ENCODE results near the gene ERCC6. TPM values are rescaled to one million over a fixed set of nuclear protein-coding genes. Genes with fewer than 3 reads are reported as not detected.

ERCC6 gene
- total and polyA plus RNA-seq, 12 donors = 1.9 to 32.4 (median 21.6) TPM

DNA sequence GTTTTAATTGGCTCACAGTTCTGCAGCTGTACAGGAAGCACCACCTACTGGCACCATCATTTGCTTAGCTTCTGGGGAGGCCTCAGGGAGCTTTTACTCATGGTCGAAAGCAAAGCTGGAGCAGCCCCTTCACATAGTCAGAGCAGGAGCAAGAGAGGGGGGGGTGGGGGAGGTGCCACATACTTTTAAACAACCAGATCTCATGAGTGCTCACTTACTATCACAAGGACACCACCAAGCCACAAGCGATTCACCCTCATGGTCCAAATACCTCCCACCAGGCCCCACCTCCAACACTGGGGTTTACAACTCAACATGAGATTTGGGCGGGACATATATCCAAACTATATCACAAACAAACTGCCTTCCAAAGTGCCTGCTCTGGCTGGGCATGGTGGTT, 39.5 kb upstream of the ERCC6 start:
- Histone ChIP-seq H3K27me3 (peaks cover 0 to 9% (median 0%) of the 10 kb centered on the region in 7 donors), H3K4me1 (no peaks in the 10 kb centered on the region), H3K4me3 (no peak overlapping the region), H3K36me3 (no peaks in the 10 kb centered on the region), H3K27ac (no peak overlapping the region), H3K9me3 (no peaks in the 10 kb centered on the region)
- intact Hi-C loops (cut with DNase I) = no loop called here
- WGBS, 2 donors = 88% methylated on average over 3 of the region's 3 CpGs
- ATAC-seq = no peak
- TF ChIP-seq CTCF (IDR thresholded peaks at IDR 0.05) = no peak
- no peak for DNase-seq

- no peaks in the 10 kb centered on the region for H3K36me3 ChIP-seq
- H3K4me1 ChIP-seq = no peaks in the 10 kb centered on the region
- DNase-seq (no peak), ATAC-seq (no peak)
- no peak overlapping the region for H3K4me3 ChIP-seq
- H3K27me3 ChIP-seq = peaks cover 0 to 6% (median 0%) of the 10 kb centered on the region in 7 donors
- WGBS, 2 donors = 61 to 70% methylated on average over 2 of the region's 2 CpGs
- H3K27ac ChIP-seq = no peak overlapping the region
- intact Hi-C loops (cut with DNase I) = no loop called here
- TF ChIP-seq CTCF (IDR thresholded peaks at IDR 0.05) = no peak
- no peaks in the 10 kb centered on the region for H3K9me3 ChIP-seq
These were observed 38.4 kb upstream of the ERCC6 start for GRCh38 chr10:49577182-49577925.

GRCh38 chr10:49575489-49576072, 36.7 kb upstream of the ERCC6 start:
- no peak for ATAC-seq
- H3K9me3 ChIP-seq = no peaks in the 10 kb centered on the region
- TF ChIP-seq CTCF (IDR thresholded peaks at IDR 0.05) = no peak
- no peaks in the 10 kb centered on the region for H3K4me1 ChIP-seq
- no peak overlapping the region for H3K4me3 ChIP-seq
- no peaks in the 10 kb centered on the region for H3K36me3 ChIP-seq
- intact Hi-C loops (cut with DNase I) = no loop called here
- 83% methylated on average over 11 of the region's 11 CpGs for WGBS, 2 donors
- H3K27me3 ChIP-seq = peaks cover 0 to 6% (median 0%) of the 10 kb centered on the region in 7 donors
- no peak overlapping the region for H3K27ac ChIP-seq
- no peak for DNase-seq

DNA sequence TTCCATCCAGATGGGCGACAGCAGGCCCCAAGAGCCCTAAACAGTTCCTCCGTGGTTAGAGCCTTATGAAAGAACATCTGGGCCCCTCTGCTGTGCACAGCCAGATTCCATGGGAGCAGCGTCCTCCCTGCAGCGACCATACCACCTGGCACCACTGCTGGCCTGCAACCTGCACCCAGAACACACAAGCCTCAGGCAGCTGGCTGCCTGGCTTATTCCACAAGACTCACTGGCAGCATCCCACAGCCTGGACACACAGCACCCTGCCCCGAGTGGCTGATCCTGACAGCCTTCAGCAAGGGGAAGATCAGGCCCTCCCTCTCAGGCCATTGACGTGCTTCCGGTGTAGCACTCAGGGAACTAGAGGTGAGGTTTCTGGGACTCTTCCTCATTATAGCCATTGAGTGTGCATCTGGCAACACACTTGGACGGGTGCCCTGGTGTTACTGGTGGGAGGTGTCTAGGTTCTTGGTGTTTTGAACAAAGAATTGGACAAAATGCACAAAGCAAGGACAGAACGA, 33.7 kb upstream of the ERCC6 start:
- 72 to 74% methylated on average over 9 of the region's 9 CpGs for WGBS, 2 donors
- ATAC-seq (no peak), DNase-seq (no peak)
- Histone ChIP-seq H3K4me3 (no peak overlapping the region), H3K9me3 (peaks cover 0 to 13% (median 0%) of the 10 kb centered on the region in 11 donors), H3K36me3 (no peaks in the 10 kb centered on the region), H3K27ac (no peak overlapping the region), H3K4me1 (no peaks in the 10 kb centered on the region), H3K27me3 (peaks cover 0 to 6% (median 0%) of the 10 kb centered on the region in 7 donors)
- intact Hi-C loops (cut with DNase I) = no loop called here
- no peak for TF ChIP-seq CTCF (IDR thresholded peaks at IDR 0.05)
